Choroid plexus epithelial cell (primary cell): ENCODE measurements around the gene SAFB.

Source experiments
- DNase-seq: peaks from one replicate; pipeline ENCODE4 v3.0.0-alpha.2; 2010; ENCODE audit warnings: low read depth
- H3K4me3 ChIP-seq: 2 replicates; pipeline ENCODE4 v1.5.1; 2011; ENCODE audit warnings: low read depth, mild to moderate bottlenecking, control low read depth, low read length, moderate library complexity
- TF ChIP-seq, protein P1 (sequence below): conservative IDR thresholded peaks from 2 replicates; pipeline ENCODE4 v1.5.1; 2011; ENCODE audit warnings: low read depth, mild to moderate bottlenecking, control low read depth, inconsistent platforms, low read length, moderate library complexity

Gene SAFB

DNA sequence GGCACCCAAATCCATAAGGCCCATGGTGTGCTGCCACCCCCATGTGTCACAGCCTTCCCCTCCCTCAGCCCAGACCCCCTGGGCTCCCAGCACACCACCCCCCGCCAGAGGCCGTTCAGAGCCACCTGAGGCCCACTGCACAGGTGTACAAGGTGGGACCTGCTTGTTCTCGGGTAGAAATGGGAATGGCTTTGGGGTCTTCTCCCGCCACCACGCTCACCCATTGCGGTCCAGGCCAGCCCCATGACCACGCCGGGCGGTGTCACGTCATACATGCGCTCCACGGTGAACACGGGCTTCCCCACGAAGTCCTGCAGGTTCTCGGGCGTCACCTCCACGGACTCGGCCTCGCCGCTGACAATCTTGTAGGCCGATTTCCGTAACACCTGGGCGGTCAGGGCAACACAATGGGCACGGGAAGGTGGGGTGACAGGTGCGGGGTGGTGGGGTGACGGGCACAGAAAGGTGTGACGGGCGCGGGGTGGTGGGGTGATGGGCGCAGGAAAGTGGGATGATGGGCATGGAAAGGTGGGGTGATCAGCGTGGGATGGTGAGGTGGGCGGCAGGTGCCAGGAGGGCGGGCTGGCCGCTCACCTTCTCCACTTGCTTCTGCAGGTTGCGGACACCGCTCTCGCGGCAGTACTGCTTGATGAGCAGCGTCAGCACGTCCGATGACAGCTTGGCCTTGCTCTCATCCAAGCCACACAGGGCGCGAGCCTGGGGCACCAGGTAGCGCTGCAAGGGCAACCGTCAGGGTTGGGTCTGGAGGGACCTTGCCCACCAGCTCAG lies 71.5 kb downstream of the SAFB start:
- DNase-seq, result no peak
- no peak overlapping the region for H3K4me3 ChIP-seq
- TF ChIP-seq, protein P1, sequence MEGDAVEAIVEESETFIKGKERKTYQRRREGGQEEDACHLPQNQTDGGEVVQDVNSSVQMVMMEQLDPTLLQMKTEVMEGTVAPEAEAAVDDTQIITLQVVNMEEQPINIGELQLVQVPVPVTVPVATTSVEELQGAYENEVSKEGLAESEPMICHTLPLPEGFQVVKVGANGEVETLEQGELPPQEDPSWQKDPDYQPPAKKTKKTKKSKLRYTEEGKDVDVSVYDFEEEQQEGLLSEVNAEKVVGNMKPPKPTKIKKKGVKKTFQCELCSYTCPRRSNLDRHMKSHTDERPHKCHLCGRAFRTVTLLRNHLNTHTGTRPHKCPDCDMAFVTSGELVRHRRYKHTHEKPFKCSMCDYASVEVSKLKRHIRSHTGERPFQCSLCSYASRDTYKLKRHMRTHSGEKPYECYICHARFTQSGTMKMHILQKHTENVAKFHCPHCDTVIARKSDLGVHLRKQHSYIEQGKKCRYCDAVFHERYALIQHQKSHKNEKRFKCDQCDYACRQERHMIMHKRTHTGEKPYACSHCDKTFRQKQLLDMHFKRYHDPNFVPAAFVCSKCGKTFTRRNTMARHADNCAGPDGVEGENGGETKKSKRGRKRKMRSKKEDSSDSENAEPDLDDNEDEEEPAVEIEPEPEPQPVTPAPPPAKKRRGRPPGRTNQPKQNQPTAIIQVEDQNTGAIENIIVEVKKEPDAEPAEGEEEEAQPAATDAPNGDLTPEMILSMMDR, result no peak

DNA sequence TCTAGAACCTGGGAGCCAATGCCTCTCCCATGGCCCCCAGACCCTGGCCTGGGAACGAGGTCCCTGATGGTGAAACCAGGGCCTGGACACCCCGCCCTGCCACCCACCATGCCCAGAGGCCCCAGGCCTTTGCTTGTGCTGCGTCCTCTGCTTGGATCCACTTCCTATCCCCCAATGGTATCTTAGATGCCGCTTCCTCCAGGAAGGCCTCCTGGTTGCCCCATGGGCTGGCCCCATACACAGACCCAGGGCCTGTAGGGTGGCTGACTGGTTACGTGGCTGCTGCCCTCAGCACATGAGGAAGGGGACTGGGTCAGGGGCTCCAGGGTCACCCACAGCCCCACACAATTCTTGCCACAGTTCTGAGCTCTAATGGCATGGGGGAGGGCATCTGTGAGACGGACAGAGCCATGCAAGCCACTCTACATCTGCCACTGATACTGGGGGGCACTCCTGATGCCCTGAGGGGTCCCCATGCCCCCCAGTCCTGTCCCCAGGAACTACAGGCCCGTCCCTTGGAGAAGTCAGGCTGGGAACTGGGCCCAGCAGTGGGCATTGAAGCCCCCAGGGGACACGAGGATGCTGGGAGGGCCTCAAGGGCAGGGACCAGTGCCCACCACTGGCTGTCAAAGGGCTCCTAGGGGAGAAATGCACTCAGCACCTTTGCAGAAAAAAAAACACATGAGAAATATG lies 72.2 kb downstream of the SAFB start:
- no peak overlapping the region for H3K4me3 ChIP-seq
- no peak for DNase-seq
- TF ChIP-seq, protein P1, result no peak

DNA sequence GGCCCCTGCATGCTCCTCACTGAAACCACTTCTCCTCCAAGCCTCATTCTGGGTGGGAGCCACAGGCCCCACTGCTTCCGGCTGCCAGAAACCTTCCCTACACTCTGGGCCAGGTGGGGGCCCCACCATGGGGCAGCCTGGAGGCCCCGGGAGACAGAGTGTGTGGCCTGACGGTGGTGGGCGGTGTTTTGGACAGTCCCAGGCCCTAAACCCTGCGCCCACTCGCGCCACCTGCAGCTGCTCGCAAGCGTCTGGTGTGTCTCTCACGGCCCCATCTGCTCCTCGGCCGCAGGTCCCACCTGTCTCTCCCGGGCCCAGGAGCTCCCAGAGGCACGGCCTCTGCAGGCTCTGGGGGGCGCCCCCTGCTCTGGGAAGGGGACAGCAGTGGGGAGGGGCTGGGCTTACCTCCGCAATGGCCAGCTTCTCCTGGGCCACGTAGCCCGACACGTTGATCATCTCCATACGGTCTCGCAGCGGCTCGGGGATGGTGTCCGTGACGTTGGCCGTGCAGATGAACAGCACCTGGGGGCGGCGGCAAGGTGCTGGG lies 72.8 kb downstream of the SAFB start:
- H3K4me3 ChIP-seq, result no peak overlapping the region
- TF ChIP-seq, protein P1, result no peak
- no peak for DNase-seq

DNA sequence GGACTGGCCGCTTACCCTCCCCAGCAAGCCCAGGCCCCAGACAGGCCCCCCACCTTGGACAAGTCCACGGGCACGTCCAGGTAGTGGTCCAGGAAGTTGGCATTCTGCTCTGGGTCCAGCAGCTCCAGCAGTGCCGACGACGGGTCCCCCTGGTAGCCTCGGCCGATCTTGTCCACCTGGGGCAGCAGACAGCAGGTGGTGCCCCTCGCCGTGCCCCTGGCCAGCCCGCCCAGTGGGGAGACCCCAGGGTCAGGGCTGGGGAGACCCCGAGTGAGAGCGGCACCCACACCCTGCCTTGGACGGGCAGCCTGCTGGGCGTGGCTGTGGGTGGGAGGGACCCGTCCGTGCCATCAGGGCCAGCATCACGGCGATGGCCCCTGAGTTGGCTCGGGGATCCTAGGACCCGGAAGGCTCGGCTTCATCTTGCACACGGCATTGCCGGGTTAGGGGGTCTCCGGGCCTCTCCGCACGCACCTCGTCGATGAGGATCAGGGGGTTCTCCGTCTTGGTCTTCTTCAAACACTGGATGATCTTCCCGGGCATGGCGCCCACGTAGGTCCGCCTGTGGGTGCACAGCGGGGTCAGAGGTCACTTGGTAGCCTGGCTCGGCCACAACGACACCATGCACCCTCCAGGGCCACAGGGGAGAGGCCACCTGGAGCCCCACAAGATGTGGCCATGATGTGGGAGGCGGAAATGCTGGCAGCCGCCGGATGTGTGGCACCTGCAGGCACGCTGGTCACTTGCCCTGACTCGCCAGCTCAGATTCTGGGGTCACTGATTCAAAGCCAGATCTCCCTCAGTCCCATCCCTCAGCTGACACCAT lies 73.5 kb downstream of the SAFB start:
- no peak overlapping the region for H3K4me3 ChIP-seq
- DNase-seq, result no peak
- TF ChIP-seq, protein P1, result no peak

DNA sequence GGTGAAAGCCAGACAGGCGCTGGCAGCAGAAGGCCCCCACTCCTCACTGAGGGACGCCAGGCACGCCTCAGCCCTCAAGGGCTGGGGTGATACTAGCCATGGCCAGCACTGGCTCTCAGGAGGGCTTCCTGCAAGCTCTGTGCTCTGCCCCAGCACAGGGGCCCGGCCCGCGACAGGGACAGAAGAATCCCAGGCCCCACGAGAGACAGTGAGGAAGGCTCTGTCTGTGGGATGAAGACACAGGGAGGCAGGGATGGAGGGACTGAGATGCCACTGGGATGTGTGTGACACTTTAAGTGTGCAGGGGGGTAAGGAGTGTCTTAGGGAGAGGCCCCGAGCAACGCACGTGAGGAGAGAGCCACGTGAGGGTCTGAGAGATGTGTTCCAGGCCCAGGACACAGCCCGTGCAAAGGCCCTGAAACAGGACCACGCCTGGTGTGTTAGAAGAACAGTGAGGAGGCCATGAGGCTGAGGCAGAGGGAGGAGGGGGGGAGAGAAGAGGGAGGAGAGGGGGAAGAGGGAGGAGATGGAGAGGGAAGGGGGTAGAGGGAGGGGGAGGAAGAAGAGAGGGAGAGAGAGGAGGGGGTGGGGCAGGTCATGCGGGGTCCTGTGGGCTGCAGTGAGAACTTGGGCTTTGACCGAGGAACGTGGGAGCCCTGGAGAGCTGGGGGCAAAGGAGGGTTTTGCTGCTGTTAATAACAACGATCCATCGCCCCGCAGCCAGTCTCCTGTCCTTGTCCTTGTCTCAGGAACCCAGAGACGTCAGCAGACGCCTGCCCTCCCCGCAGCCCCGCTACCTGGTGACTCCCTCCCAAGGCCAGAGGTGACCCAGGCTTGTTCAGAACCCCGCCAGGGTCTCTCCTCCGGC lies 74.4 kb downstream of the SAFB start:
- TF ChIP-seq, protein P1, result no peak
- DNase-seq, result no peak

More for the DNA sequence above, 74.4 kb downstream of the SAFB start:
- no peak overlapping the region for H3K4me3 ChIP-seq
